ENCODE data around the gene PSAPL1. TPM values are rescaled to one million over a fixed set of nuclear protein-coding genes. Genes with fewer than 3 reads are reported as not detected.

Gene PSAPL1
- total and polyA plus RNA-seq, 7 donors = 0.01 TPM; not detected in 6

DNA sequence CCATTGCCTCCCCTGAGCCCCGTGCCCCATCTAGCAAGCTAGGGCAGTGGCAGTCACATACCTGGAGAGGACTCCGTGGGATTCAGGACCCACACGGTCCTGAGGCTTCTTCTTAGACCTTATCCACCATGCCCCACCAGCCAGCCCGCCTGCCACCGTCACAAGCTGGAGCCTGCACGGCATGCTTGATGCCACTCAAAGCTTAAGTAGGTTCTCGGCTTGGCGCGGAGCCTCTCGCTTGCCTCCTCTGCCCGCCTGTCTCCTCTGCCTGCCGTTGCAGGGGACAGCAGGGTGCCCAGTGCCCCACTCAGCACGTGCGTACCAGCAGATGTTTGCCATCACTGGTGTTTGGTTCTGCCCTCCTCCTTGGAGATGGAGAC is 14.1 kb downstream of the PSAPL1 start:
- peak; percentile 60 for DNase-seq
- Histone ChIP-seq H3K27ac (no peak overlapping the region), H3K4me1 (no peaks in the 10 kb centered on the region), H3K27me3 (no peaks in the 10 kb centered on the region), H3K4me3 (no peak overlapping the region), H3K36me3 (no peaks in the 10 kb centered on the region), H3K9me3 (no peaks in the 10 kb centered on the region)
- intact Hi-C loops (cut with DNase I) = no loop called here
- 80 to 81% methylated on average over 14 of the region's 14 CpGs for WGBS, 2 donors
- TF ChIP-seq, protein P1, sequence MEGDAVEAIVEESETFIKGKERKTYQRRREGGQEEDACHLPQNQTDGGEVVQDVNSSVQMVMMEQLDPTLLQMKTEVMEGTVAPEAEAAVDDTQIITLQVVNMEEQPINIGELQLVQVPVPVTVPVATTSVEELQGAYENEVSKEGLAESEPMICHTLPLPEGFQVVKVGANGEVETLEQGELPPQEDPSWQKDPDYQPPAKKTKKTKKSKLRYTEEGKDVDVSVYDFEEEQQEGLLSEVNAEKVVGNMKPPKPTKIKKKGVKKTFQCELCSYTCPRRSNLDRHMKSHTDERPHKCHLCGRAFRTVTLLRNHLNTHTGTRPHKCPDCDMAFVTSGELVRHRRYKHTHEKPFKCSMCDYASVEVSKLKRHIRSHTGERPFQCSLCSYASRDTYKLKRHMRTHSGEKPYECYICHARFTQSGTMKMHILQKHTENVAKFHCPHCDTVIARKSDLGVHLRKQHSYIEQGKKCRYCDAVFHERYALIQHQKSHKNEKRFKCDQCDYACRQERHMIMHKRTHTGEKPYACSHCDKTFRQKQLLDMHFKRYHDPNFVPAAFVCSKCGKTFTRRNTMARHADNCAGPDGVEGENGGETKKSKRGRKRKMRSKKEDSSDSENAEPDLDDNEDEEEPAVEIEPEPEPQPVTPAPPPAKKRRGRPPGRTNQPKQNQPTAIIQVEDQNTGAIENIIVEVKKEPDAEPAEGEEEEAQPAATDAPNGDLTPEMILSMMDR (IDR thresholded peaks at IDR 0.05) = no peak
- TF ChIP-seq EP300 (IDR thresholded peaks at IDR 0.05) (no peak), POLR2A (IDR thresholded peaks at IDR 0.05) (no peak), POLR2AphosphoS5 (IDR thresholded peaks at IDR 0.05) (no peak)

DNA sequence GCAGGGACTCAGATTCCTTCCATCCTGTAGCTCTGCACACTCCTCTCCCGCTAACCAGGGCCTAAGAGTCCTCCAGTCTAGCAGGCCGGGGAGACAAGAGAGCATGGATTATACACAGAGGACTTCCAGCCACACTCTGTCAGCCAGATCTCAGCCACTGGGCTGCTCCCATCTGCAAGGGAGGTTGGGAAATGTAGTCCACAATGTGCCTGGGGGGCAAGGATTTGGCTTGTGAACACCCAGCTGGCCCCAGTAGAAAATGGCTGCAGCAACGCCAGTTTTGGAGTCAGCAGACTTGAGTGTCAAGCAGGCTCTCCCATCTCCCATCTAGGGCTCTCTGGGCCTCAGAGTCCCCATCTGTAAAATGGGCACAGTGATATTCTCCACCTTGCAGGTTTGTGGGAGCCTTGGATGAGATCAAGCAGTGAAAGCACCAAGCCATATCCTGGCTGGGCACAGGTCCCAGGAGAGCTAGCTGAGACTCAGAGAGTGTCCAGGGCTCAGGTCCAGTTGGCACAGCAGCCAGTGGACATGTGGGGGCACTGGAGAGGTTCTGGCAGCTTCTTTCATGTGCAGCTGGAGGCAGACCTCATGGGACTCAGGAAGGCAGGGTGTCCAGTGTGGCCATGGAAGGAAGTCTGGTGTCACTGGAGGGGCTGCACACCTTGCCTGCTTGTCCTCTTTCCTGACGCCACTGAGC is 14.6 kb downstream of the PSAPL1 start:
- H3K27me3 ChIP-seq = no peaks in the 10 kb centered on the region
- WGBS, 2 donors = 45 to 48% methylated on average over 4 of the region's 4 CpGs
- intact Hi-C loops (cut with DNase I) = no loop called here
- H3K27ac ChIP-seq = no peak overlapping the region
- no peaks in the 10 kb centered on the region for H3K4me1 ChIP-seq
- no peak overlapping the region for H3K4me3 ChIP-seq
- no peaks in the 10 kb centered on the region for H3K36me3 ChIP-seq
- TF ChIP-seq POLR2A (IDR thresholded peaks at IDR 0.05) (no peak), EP300 (IDR thresholded peaks at IDR 0.05) (no peak), POLR2AphosphoS5 (IDR thresholded peaks at IDR 0.05) (no peak)
- TF ChIP-seq, protein P1 (IDR thresholded peaks at IDR 0.05) = no peak
- no peaks in the 10 kb centered on the region for H3K9me3 ChIP-seq
- DNase-seq = peak; percentile 62

DNA sequence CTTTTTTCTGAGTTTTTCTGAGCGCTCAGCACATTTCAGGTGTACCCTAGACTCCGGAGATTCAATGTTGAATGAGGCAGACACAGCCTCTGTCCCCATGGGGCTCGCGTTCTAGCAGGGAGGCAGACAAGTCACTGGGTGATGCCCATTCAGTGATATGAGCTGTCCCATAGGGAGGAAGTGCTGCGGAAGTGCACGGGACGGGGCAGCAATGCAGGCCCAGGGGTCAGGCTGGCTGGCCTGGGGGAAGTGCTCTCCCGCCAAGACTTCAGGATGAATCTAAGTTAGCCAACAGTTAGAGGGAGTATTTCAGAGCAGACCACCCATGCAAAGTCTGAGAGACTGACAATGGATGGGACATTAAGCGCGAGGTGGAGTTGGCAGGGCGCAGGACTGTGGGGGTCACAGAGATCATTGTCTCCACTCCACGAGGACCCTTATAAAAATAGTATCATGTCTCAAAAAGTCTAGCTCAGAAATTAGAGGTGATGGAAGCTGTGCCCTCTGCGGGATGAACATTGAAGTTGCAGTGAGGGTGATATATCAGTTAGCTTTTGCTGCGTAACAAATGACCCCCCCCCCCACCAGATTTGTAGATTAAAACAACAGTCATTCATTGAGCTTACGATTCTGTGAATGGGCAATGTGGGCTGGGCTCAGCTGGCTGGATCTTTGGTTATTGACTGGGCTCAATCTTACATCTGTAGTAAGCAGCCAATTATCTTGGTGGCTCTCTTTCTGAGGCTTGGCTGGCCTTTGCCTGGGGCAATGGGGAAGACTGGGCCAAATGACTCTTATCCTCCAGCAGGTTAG is 16.4 kb downstream of the PSAPL1 start:
- intact Hi-C loops (cut with DNase I) = no loop called here
- peak; percentile 29 for DNase-seq
- Histone ChIP-seq H3K9me3 (no peaks in the 10 kb centered on the region), H3K27me3 (no peaks in the 10 kb centered on the region), H3K27ac (no peak overlapping the region), H3K4me3 (no peak overlapping the region), H3K4me1 (no peaks in the 10 kb centered on the region), H3K36me3 (no peaks in the 10 kb centered on the region)
- WGBS, 2 donors = 85 to 86% methylated on average over 15 of the region's 15 CpGs
- TF ChIP-seq POLR2AphosphoS5 (IDR thresholded peaks at IDR 0.05) (no peak), EP300 (IDR thresholded peaks at IDR 0.05) (no peak)

- peaks cover 0 to 1% (median 0%) of the 10 kb centered on the region in 4 donors for H3K4me1 ChIP-seq
- DNase-seq = peak; percentile 12
- H3K27me3 ChIP-seq = no peaks in the 10 kb centered on the region
- no peak overlapping the region for H3K4me3 ChIP-seq
- H3K27ac ChIP-seq = no peak overlapping the region
- TF ChIP-seq POLR2A (IDR thresholded peaks at IDR 0.05) = no peak
- no peak for TF ChIP-seq EP300 (IDR thresholded peaks at IDR 0.05)
- no peak for TF ChIP-seq POLR2AphosphoS5 (IDR thresholded peaks at IDR 0.05)
- TF ChIP-seq, protein P1 (IDR thresholded peaks at IDR 0.05) = no peak
- intact Hi-C loops (cut with DNase I) = no loop called here
- no peaks in the 10 kb centered on the region for H3K36me3 ChIP-seq
- 77 to 86% methylated on average over 9 of the region's 9 CpGs for WGBS, 2 donors
- no peaks in the 10 kb centered on the region for H3K9me3 ChIP-seq
Measured at GRCh38 chr4:7417639-7418038, 17.1 kb downstream of the PSAPL1 start.

GRCh38 chr4:7416745-7417432 is 17.8 kb downstream of the PSAPL1 start:
- 67 to 75% methylated on average over 14 of the region's 14 CpGs for WGBS, 2 donors
- no peaks in the 10 kb centered on the region for H3K9me3 ChIP-seq
- no peak overlapping the region for H3K27ac ChIP-seq
- TF ChIP-seq POLR2AphosphoS5 (IDR thresholded peaks at IDR 0.05) = no peak
- intact Hi-C loops (cut with DNase I) = no loop called here
- no peak overlapping the region for H3K4me3 ChIP-seq
- no peaks in the 10 kb centered on the region for H3K36me3 ChIP-seq
- DNase-seq = peak; percentile 12
- H3K4me1 ChIP-seq = peaks cover 0 to 9% (median 5%) of the 10 kb centered on the region in 4 donors
- H3K27me3 ChIP-seq = no peaks in the 10 kb centered on the region
